Liver (tissue), 3 donors: ENCODE measurements around the gene STAT6.

Experiments
- ATF3 ChIP-seq: IDR thresholded peaks from 2 replicates; pipeline ENCODE4 v1.6.1; 2016; ENCODE audit warnings: antibody characterized with exemption
- CTCF ChIP-seq: fragments of 150-350 bp; IDR thresholded peaks from 2 replicates; pipeline ENCODE4 v1.5.1; 2017; ENCODE audit warnings: improper control_type of control experiment, low read depth, low read length; ENCODE audit not compliant: missing input control
- EGR1 ChIP-seq, 2 donors: IDR thresholded peaks; 2 replicates each; pipeline ENCODE4 v1.6.1; 2016 to 2018; ENCODE audit warnings: antibody characterized with exemption in 2 of 2, low read depth in 2 of 2
- FOXA1 ChIP-seq: IDR thresholded peaks from 2 replicates; pipeline ENCODE4 v1.6.1; 2016; ENCODE audit warnings: antibody characterized with exemption
- JUND ChIP-seq, 2 donors: IDR thresholded peaks; 2 replicates each; pipeline ENCODE4 v1.6.1; 2016; ENCODE audit warnings: antibody characterized with exemption in 2 of 2
- MAX ChIP-seq: IDR thresholded peaks from 2 replicates; pipeline ENCODE4 v1.6.1; 2016; ENCODE audit warnings: antibody characterized with exemption
- NR2F2 ChIP-seq: IDR thresholded peaks from 2 replicates; pipeline ENCODE4 v1.6.1; 2016; ENCODE audit warnings: antibody characterized with exemption
- RAD21 ChIP-seq, 2 donors: IDR thresholded peaks; 2 replicates each; pipeline ENCODE4 v1.6.1; 2016; ENCODE audit warnings: antibody characterized with exemption in 2 of 2, mild to moderate bottlenecking in 2 of 2
- REST ChIP-seq: IDR thresholded peaks from 2 replicates; pipeline ENCODE4 v1.6.1; 2016; ENCODE audit warnings: antibody characterized with exemption, mild to moderate bottlenecking
- SP1 ChIP-seq: IDR thresholded peaks from 2 replicates; pipeline ENCODE4 v1.6.1; 2018; ENCODE audit warnings: antibody characterized with exemption, mild to moderate bottlenecking
- TAF1 ChIP-seq: conservative IDR thresholded peaks from 2 replicates; pipeline ENCODE4 v1.6.1; 2016; ENCODE audit warnings: antibody characterized with exemption, mild to moderate bottlenecking
- YY1 ChIP-seq: IDR thresholded peaks from 2 replicates; pipeline ENCODE4 v1.6.1; 2016; ENCODE audit warnings: antibody characterized with exemption, mild to moderate bottlenecking
- TF ChIP-seq, protein P1 (sequence below): IDR thresholded peaks from 2 replicates; pipeline ENCODE4 v1.6.1; 2016; ENCODE audit warnings: antibody characterized with exemption
- donor health status: healthy.
- donor health status: healthy.

DNA sequence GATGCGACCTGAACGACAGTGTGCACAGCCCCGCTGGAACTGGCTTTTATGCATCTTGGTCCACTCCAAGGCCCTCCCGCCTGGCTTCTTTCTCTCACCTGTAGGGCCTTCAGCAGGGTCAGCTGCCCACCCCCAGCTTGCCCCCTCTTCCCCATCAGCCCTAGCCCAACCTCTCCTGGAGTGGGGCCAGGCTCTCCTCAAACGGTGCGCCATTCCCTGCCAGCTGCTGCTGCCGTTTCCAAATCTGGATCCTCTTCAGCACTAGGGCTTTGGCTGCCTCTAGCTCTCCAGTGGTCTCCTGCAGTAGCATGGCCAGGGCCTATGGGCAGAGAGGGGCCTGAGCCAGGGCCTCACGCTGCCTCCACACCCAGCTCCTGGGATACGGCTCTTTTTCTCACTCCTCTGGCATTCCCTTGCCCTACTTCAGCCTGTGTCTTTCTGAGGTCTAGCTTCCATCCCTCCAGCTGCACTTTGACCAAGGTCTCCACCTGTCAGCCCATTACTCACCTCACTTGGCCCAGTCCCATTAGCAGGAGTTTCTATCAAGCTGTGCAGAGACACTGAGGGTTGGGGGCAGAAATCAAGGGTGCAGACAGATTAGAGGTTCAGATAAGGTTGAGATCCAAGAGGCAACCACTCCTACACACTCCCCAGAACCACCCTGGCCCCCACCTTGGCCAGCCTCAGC lies 5.0 kb downstream of the STAT6 start:
- TF ChIP-seq REST (no peak), CTCF (no peak), TAF1 (no peak), FOXA1 (no peak), ATF3 (no peak), SP1 (no peak), EGR1 (IDR thresholded peaks at IDR 0.05; ENCODE audit: low read depth in 2 of 2) (no peak), MAX (no peak), RAD21 (IDR thresholded peaks at IDR 0.05) (no peak), NR2F2 (no peak), YY1 (no peak), JUND (IDR thresholded peaks at IDR 0.05) (no peak)
- TF ChIP-seq, protein P1, sequence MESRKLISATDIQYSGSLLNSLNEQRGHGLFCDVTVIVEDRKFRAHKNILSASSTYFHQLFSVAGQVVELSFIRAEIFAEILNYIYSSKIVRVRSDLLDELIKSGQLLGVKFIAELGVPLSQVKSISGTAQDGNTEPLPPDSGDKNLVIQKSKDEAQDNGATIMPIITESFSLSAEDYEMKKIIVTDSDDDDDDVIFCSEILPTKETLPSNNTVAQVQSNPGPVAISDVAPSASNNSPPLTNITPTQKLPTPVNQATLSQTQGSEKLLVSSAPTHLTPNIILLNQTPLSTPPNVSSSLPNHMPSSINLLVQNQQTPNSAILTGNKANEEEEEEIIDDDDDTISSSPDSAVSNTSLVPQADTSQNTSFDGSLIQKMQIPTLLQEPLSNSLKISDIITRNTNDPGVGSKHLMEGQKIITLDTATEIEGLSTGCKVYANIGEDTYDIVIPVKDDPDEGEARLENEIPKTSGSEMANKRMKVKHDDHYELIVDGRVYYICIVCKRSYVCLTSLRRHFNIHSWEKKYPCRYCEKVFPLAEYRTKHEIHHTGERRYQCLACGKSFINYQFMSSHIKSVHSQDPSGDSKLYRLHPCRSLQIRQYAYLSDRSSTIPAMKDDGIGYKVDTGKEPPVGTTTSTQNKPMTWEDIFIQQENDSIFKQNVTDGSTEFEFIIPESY, result no peak
